Right lobe of liver (tissue), 4 donors: ENCODE measurements around the gene RBM3.

Experiments used
- CTCF ChIP-seq, 4 donors: fragments of 200-600 bp in 3 of 4; fragments of 450-650 bp in 1 of 4; IDR thresholded peaks; one replicate each; pipeline versions ENCODE4 v1.5.1 to v1.8.0; 2016 to 2022; ENCODE audit warnings: antibody characterized with exemption in 4 of 4, mild to moderate bottlenecking in 2 of 4
- POLR2A ChIP-seq: fragments of 450-650 bp; IDR thresholded peaks from one replicate; pipeline ENCODE4 v1.6.1; 2017; ENCODE audit warnings: antibody characterized with exemption, mild to moderate bottlenecking
- donor health status: DM: no; HTN: no; CAD: no.
- donor health status: DM: no; HTN: no; CAD: no.
- donor health status: DM: no; HTN: yes; CAD: no.

DNA sequence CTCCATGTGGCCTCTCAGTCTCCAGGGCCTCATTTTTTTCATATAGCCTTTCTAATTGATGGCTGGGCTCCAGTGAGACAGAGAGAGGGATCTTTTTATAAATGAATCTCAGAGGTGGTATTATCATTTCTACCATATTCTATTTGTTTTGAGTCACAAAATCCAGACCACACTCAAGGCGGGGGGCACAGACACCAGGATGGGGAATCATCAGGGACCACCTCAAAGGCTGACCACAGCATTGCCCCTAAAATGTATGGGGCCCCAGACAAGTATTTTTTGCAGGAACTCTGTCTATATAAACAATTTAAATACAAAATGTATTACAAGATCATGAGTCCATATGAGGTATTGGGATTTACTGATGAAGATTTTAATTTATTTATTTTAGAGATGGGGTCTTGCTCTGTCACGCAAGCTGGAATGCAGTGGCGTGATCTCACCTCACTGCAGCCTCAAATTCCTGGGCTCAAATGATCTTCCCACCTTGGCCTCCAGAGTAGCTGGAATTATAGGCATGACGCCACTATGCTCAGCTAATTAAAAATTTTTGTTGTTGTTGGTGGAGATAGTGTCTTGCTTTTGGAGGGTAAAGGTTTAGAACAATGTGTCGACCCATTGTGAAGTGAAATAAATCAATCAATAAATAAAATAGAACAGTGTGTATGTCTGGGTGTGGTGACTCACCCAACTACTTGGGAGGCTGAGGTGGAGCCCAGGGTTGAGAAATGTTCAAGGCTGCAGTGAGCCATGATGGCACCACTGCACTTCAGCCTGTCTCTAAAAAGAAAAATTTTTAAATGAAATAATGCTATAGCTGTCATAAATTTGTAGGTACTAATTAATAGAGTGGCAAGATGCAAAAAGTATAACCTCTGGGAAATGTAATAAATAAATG is 52.4 kb downstream of the RBM3 start:
- TF ChIP-seq CTCF (IDR thresholded peaks at IDR 0.05) = no peak
- TF ChIP-seq POLR2A = no peak
